PFSK-1 (cell line): ENCODE measurements around the gene MED12.

Experiments used
- POLR2AphosphoS5 ChIP-seq: IDR thresholded peaks from 2 replicates; pipeline ENCODE4 v1.6.1; 2012; ENCODE audit warnings: low read depth, mild to moderate bottlenecking, control low read depth, low read length, moderate library complexity
- REST ChIP-seq, 2 experiments: IDR thresholded peaks; 2 replicates each; pipeline versions ENCODE4 v1.6.1 to v1.8.0; 2011 to 2012; ENCODE audit warnings: low read depth in 2 of 2, low read length in 2 of 2, control low read depth in 1 of 2, inconsistent platforms in 1 of 2, mild to moderate bottlenecking in 1 of 2, moderate library complexity in 1 of 2; ENCODE audit not compliant: insufficient read depth in 1 of 2
- TAF1 ChIP-seq: IDR thresholded peaks from 2 replicates; pipeline ENCODE4 v1.6.1; 2012; ENCODE audit warnings: low read length, control low read depth, borderline replicate concordance; ENCODE audit not compliant: insufficient read depth

DNA sequence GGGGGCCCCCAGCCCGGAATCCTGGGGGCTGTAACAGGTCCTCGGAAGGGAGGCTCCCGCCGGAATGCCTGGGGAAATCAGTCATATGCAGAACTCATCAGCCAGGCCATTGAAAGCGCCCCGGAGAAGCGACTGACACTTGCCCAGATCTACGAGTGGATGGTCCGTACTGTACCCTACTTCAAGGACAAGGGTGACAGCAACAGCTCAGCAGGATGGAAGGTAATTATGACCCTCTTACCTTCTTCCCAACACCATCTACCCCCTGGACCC lies 21.7 kb upstream of the MED12 start:
- TF ChIP-seq TAF1 (no peak), POLR2AphosphoS5 (no peak), REST (IDR thresholded peaks at IDR 0.05; ENCODE audit: insufficient read depth in 1 of 2, low read depth in 2 of 2, low read length in 2 of 2) (no peak)
